GM12874 (cell line): ENCODE data around the gene CTDSP2.

Experiments used
- CTCF ChIP-seq: IDR thresholded peaks from 2 replicates; pipeline ENCODE4 v1.5.1; 2011; ENCODE audit warnings: low read depth, mild to moderate bottlenecking, control low read depth, low read length, moderate library complexity; ENCODE audit not compliant: insufficient read depth

Gene CTDSP2

GRCh38 chr12:57845478-57846284, 848 bp downstream of the CTDSP2 start:
- TF ChIP-seq CTCF: no peak

- no peak for TF ChIP-seq CTCF
Observed at GRCh38 chr12:57844709-57845477, 1.6 kb downstream of the CTDSP2 start.

GRCh38 chr12:57842342-57843294, 3.9 kb downstream of the CTDSP2 start:
- no peak for TF ChIP-seq CTCF

- TF ChIP-seq CTCF: no peak
Observed at GRCh38 chr12:57841445-57841844, 5.1 kb downstream of the CTDSP2 start.

- TF ChIP-seq CTCF: no peak
Observed at GRCh38 chr12:57840726-57841125, 5.8 kb downstream of the CTDSP2 start.

GRCh38 chr12:57839996-57840395, 6.5 kb downstream of the CTDSP2 start:
- TF ChIP-seq CTCF: no peak
